HG02884 (cell line): Measurements from ENCODE around the gene PYGO1.
"Not testable (repeated sequence)": the region's sequence is repeated elsewhere in the genome, so short reads cannot be mapped to it uniquely, and the experiment has no call there.

Source experiments
- ATAC-seq: cut with Tn5 transposase; IDR thresholded peaks from one replicate; pipeline ENCODE4 v1.9.1; 2021; ENCODE audit warnings: mild to moderate bottlenecking, moderate library complexity; ENCODE audit not compliant: unreplicated experiment

The PYGO1 gene

DNA sequence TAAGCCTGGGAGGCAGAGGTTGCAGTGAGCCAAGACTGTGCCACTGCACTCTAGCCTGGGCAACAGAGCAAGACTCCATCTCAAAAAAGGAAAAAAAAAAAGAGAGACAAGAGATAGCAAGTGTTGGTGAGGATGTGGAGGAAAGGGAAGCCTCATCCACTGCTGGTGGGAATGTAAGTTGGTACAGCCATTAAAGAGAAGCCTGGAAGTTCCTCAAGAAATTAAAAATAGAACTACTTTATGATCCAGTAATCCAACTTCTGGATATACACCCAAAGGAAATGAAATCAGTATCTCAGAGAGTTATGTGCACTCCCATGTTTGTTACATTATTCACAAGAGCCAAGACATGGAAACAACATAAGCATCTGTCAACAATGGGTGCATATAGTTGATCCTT is 14.9 kb downstream of the PYGO1 start:
- ATAC-seq, result no peak

DNA sequence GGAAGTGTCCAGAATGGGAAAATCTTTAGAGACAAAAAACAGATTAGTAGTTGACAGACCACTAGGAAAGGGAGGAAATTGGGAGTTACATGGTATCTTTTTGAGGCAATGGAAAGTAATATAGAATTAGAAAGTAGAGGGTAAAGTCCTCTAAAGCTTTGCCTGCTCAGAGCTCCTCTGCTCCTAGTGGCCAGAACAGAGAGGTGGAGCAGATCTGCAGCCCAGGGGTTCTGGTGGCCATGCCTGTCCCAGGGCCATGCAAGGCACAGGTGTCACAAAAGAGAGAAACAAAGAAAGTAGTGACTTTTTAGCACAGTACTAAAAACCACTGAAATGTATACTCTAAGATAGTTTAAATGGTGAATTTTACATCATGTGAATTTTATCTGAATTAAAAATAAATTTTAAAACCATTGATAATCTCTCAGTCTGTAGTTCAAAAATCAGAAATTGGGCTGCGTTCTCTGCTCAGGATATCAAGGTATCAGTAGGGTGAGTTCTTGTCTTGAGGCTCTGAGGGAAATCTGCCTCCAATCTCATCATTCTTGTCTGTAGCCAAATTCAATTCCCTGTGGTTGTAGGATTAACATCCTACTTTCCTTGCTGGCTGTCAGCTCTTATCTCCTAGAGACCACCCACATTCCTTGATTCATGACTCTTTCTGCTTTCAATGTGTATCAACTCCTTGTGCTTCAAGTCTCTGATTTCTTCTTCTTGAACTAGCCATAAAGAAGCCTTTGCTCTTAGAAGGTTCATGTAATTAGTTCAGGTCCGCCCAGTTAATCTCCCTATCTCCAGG is 23.6 kb downstream of the PYGO1 start:
- ATAC-seq, result no peak

DNA sequence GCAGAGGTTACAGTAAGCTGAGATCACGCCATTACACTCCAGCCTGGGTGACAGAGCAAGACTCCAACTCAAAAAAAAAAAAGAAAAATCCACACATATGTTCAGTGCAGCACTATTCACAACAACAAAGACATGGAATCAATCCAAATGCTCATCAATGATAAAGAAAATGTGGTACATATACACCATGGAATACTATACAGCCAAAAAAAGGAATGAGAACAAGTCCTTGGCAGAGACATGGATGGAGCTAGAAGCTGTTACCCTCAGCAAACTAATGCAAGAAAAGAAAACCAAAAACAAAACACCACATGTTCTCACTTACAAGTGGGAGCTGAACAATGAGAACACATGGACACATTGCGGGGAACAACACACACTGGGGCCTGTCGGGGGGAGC is 25.5 kb downstream of the PYGO1 start:
- no peak for ATAC-seq

DNA sequence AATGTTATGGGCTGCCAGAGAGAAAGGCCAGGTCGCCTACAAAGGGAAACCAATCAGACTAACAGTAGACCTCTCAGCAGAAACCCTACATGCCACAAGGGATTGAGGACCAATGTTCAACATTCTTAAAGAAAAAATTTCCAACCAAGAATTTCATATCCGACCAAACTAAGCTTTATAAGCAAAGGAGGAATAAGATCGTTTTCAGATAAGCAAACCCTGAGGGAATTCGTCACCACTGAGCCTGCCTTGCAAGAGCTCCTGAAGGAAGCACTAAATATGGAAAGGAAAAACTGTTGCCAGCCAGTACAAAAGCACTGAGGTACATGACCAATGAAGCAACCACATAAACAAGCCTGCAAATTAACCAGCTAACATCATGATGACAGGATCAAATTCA is 33.1 kb downstream of the PYGO1 start:
- no peak for ATAC-seq

DNA sequence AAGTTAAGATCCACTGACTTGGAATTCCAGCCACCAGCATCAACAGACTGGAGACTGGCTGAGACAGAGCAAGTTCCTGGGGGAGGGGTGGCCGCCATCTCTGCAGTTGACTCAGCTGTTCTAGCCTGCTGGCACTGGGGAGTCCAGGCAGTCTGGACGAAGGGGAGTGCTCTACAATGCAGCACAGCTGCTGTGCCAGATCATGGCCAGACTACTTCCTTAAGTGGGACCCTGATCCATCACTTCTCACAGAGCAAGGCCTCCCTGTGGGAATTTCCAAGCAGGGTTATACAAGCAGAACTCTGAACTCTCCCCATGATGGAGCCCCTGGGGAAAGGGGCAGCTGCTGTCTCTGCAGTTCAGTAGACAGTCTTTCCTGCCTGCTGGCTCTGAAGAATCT is 35.2 kb downstream of the PYGO1 start:
- ATAC-seq, result no peak

DNA sequence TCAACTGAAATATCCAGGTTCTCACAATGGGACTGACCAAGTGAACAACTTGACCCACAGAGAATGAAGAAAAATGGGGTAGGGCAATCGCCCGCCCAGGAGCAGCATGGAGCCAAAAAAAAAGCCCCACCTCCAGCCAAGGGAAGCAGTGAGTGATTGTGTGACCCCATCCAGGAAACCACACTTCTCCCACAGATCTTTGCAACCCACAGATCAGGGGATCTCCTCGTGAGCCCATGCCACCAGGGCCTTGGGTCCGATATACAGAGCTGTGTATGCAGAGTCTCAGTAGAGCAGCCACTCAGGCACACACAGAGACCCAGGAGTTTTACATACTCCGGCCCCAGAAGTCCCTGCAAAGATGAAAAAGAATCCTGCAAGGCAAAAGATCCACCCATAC is 35.7 kb downstream of the PYGO1 start:
- no peak for ATAC-seq

DNA sequence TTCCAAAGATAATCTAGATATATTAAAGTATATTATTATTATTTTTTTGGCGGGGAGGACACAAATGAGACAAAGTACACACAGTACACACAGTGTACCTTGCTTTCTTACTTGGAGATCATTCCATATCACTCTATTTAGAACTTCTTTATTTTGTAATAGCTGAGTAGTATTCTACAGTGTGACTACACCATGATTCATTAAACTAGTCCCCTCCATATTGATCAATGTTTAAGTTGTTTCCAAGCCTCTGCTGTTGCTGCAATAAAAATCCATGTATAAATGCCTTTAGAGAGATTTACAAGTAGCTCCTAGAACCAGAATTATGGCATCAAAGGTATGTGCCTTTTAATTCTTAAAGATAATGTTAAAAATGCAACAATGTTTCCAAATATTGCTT is 38.8 kb downstream of the PYGO1 start:
- ATAC-seq, result no peak

DNA sequence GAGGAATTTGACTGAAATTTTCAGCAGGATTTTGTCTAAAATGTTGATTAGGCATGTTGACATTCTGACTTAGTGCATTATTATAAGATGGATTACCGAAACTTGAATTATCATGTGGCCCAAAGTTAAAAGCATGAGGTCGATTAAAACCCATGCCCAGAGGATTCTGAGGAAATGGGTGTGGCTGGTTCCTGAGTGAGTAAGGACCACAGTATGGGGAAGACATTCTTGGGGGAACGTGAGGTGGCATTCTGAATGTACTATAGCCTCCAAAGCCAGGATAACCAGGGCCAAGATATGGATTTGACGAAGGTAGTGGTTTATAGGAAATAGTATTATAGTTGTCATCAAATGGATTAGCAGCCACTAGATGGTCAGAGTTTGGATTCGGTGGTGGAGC is 41.4 kb downstream of the PYGO1 start:
- ATAC-seq, result no peak

DNA sequence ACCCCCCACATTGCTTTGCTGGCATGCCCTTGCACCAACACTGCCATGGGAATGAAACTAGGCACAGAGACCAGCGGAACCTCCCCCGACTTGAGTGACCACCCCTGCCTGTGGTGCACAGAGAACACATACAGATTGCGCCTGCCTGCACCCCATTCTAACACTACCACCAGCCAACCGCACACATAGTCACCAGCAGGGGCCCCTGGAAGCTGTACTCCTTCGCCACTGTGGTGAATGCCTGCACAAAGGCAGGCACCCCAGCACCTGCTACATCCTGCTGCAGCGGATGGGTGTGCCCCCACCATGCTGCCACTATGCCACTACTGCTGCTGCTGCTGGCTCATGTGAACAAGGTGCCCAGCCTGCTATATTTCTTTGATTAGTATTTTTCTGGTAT is 52.7 kb downstream of the PYGO1 start:
- ATAC-seq, result no peak

DNA sequence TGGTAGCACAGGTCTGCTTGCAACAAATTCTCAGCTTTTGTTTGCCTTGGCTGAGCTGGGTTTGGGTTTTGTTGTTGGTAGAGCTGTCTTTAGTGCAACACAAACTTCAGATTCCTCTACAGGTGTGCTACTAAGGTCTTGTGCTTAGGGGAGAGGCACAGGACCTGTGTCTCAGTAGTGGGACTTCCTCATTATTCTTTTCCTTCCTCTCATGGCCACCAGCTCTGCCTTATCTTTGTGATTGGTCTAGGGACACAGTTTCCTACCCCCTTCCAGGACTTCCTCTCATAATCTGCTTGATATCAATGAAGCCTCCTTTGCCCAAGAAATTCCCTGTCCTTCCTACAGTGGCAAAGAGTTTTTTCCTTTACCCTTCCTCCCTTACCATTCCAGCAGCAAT is 55.2 kb downstream of the PYGO1 start:
- ATAC-seq, result no peak

DNA sequence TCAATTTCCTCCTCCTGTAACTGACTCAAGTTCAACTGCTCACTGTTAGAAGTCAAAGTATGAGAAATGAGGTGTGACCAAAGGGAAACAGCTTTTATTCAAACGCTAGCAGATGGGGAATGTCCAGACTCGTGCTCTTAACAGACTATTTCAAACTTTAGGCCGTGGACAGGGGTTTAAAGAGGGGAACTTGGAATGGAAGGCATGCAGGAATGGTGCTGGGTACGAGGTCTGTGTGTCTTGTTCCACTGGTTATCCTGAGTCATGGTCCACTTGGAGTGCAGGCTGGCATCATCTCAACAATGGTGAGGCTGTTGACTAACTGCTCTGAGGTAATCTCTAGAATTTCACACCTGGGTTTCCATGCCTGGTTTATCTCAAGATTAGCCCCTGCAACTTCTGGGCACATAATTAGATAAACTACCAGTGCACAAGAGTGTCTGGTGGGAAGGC is 57.3 kb downstream of the PYGO1 start:
- no peak for ATAC-seq

DNA sequence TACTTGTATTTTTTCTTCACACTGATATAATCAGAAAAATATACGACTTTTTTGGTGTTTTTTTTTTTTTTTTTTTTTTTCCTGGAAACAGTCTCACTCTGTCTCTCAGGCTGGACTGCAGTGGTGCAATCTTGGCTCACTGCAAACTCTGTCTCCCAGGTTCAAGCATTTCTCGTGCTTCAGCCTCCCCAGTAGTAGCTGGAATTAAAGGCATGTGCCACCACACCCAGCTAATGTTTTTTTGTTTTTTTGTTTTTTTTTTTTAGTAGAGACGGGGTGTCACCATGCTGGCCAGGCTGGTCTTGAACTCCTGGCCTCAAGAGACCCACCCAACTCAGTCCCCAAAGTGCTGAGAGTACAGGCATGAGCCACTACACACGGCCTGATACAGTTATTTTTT is 59.3 kb downstream of the PYGO1 start:
- ATAC-seq, result no peak

DNA sequence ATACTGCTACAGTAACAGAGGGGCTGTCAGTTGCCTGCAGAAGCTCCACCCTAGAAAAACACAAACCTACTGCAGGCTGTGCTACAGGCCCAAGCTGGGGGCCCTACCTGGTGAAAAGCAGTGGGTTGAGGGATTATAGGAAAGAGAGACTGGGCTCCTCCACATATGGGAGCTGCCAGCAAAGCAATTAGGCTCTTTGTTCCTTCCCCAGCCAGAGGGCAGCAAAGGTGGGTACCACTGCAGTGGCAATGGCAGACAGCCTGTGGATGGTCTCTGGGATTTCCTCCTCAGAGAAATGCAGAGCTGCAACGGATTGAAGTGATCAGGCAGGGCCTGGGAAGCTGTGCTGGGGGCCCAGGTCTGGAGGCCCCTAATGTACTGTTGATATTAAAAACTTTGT is 61.0 kb downstream of the PYGO1 start:
- no peak for ATAC-seq

DNA sequence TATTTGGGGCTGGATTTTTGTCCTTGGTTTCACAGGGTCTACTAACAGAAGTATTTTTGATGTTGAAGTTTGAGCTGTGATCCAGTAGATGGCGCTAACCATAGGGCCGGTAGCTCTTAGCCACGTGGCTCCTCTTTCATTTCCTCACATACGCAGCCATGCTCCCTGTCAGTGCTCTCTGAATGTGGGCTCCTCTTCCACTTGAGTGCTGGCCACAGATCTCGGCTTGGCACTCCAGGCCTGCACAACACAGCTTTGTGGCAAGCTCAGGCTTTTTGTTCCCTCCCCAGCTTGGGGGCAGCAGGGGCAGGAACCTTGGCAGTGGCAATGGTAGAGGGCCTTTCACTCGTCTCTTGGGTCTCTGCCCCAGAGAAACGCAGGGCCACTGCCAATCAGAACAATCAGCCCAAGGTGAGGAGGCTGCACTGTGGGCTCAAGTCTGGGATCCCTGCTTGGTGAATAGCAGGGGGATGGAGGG is 61.5 kb downstream of the PYGO1 start:
- peak; percentile 81 for ATAC-seq

DNA sequence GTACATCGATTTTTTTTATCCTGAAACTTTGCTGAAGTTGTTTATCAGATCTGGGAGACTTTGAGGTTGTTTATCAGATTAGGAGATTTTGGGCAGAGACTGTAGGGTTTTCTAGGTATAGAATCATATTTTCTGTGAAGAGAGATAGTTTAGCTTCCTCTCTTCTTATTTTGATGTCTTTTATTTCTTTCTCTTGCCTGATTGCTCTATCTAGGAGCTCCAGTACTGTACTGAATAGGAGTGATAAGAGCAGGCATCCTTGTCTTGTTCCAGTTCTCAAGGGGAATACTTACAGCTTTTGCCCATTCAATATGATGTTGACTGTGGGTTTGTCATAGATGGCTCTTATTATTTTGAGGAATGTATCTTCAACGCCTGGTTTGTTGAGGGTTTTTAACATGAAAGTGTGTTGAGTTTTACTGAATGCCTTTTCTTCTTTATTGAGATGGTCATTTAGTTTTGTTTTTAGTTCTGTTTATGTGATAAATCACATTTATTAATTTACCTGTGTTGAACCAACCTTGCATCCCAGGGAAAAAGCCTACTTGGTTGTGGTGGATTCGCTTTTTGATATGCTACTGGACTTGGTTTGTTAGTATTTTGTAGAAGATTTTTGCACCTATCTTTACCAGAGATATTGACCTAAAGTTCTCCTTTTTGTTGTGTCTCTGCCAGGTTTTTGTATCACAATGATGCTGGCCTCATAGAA is 65.2 kb downstream of the PYGO1 start:
- no peak for ATAC-seq

DNA sequence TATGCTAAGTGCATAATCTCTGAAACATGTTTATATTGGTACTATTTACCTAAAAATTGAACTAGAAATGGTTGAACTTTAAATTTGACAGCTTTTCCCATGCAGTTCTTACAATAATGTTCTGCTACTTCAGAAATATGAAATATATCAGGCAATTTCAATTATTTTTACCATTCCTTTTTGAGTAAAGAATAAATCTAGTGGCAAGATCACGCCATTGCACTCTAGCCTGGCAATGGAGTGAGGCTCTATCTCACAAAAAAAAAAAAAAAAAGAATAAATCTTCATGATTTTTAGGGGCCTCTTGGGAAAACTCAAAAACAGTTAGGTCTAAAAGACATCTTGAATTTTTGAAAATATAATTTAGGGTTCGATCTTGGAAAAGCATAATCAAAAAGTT is 69.5 kb downstream of the PYGO1 start:
- no peak for ATAC-seq

DNA sequence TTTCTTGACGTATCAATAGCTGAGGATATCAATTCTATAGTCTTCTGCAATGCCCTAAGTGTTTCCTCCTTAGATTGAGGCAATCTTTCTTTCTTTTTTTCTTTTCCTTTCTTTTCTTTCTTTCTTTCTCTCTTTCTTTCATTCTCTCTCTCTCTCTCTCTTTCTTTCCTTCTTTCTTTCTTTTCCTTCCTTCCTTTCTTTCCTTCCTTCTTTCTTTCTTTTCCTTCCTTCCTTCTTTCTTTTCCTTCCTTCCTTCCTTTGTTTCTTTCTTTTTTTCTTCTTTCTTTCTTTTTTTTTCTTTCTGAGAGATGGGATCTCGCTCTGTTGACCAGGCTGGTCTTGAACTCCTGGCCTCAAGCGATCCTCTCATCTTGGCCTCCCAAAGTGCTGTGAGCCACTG is 70.1 kb downstream of the PYGO1 start:
- ATAC-seq, result no peak

DNA sequence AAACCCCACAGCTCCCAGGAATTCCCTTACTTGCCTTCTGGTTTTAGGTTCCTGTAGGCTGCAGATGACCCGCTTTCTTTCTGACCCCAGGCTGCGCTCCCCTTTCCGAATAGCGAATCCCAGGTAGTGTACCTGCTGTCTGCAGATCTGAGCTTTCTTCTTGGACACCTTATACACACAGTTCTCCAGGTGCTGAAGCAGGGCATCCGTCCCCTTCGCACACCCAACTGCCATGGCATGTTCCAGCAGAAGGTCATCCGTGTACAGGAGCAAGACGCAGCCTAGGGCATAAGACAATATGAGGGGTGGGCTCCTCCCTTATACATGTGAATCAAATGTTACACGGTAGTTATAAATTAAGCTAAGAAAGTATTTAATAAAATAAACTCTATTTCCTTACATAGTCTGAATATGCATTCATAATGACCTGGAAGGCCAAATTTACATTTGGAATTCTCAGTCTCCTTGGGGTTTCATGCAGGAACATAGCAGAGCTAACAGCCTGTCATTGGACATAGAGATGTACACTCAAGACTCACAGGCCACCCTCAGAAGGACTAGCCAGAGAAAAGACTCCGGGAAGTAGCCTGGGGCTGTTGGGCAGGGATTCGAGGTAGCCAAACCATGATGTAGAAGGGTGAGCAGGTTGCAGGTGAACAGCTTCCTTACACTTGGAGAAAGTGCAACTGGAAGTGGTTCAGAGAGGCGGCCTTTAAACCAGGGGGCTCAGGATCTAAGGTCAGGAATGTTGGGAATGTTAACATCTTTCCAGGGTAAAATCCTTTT is 72.0 kb downstream of the PYGO1 start:
- no peak for ATAC-seq

DNA sequence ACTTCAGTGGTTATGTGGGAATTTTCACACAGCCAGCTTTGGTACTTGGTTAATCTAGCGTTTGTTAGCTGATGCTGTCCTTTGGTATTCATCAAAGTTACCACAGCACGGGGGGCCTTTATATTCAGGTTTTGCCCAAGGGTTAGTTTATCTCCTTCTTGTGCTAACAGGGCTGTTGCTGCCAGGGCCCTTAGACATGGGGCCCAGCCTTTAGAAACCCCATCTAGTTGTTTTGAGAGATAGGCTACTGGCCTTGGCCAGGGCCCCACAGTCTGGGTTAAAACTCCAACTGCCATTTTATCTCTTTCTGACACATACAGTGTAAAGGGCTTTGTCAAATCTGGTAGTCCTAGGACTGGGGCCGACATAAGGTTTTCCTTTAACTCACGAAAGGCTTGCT is 72.7 kb downstream of the PYGO1 start:
- ATAC-seq, result no peak

DNA sequence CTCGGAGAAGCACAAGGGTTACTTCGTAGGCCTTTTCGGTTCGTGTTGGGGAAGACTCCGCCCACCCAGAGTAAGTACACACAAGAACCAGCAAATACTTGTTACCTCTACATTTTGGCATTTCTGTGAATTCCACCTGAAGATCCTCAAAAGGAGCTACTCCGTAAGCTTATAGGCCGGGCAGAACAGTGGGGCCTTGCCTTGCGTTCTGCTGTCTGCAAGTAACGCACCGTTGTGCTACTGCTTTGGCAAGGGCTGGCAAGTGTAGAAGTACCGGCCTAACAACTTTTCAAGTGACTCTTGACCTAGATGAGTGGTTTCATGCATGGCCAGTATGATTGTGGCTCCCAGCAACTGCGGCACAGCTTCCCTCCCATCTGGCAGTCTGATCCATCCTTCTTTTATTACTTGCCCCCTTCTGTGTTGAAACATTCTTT is 73.7 kb downstream of the PYGO1 start:
- ATAC-seq, result no peak

DNA sequence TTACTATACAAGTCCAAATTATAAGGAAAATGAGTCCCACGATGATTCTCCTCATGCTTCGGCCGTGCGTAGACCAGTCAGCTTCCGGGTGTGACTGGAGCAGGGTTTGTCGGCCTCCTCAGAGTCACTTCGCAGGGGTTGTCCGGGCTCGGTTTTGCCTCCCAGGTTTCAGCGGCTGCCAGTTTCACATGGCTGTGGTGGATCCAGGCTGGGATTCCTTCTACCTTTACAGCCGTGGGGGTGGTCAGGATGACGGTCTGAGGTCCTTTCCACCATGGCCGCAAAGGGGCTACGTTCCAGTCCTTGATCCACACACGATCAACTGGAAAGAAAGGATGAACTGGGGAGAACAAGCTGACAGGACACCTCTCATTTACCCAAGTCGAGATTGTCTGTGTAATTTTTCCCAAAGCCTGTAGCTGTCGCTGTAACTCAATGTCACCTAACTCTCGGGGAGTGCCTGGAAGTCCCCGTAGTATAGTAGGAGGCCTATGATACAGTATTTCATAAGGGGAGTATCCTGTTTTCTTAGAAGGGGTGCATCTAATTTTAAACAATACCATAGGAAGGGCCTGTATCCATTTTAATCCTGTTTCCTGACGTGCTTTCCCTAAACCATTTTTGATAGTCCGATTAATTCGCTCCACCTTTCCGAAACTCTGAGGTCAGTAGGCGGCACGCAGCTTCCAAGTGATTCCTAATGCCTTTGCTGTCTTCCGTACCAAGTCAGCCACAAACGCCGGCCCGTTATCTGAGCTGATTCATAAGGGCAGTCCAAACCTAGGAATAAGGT is 74.3 kb downstream of the PYGO1 start:
- not testable (repeated sequence) for ATAC-seq
